ENCODE results near the gene DUSP28. TPM values are rescaled to one million over a fixed set of nuclear protein-coding genes. Genes with fewer than 3 reads are reported as not detected.

DUSP28 gene
- total RNA-seq, 1 experiment from 2014 or later: 2.3 TPM

GRCh38 chr2:240565333-240566202 lies 5.4 kb downstream of the DUSP28 start:
- Mint-ChIP-seq H3K36me3 (no peaks in the 10 kb centered on the region), H3K27me3 (ENCODE audit: low read depth) (peaks cover 28% of the 10 kb centered on the region), H3K4me1 (peaks cover 29% of the 10 kb centered on the region), H3K27ac (no peak overlapping the region), H3K4me3 (no peak overlapping the region), H3K9me3 (no peaks in the 10 kb centered on the region)
- ChIA-PET POLR2A (interaction anchor here (0.6 to 1.0 kb wide), 2 partner anchors 21 to 260 kb away, joined by 3 to 6 read pairs; partner anchors contain the start of gene CAPN10), CTCF (interaction anchor here (0.6 to 3.3 kb wide), 14 partner anchors 8 to 332 kb away, joined by 3 to 40 read pairs (median 4); partner anchors contain the start of genes ANKMY1 and CAPN10)
- DNase-seq (ENCODE audit: low spot score) (no peak), ATAC-seq (no peak)
- TF ChIP-seq FOXP1 (CRISPR knock-in tag; IDR thresholded peaks at IDR 0.05; ENCODE audit: borderline replicate concordance) (no peak), GABPB1 (CRISPR knock-in tag; IDR thresholded peaks at IDR 0.05) (peak; percentile 98), KAT7 (CRISPR knock-in tag; IDR thresholded peaks at IDR 0.05; ENCODE audit: borderline replicate concordance) (no peak), FOXK1 (CRISPR knock-in tag; IDR thresholded peaks at IDR 0.05) (no peak), IRF2 (CRISPR knock-in tag; IDR thresholded peaks at IDR 0.05; ENCODE audit: borderline replicate concordance, low read depth) (no peak), ZNF396 (CRISPR knock-in tag; IDR thresholded peaks at IDR 0.05; ENCODE audit: borderline replicate concordance) (no peak), SMAD4 (CRISPR knock-in tag; IDR thresholded peaks at IDR 0.05) (no peak)

GRCh38 chr2:240566203-240567136 lies 6.3 kb downstream of the DUSP28 start:
- Mint-ChIP-seq H3K9me3 (no peaks in the 10 kb centered on the region), H3K4me3 (peak overlapping the region; percentile 69), H3K27me3 (ENCODE audit: low read depth) (peaks cover 28% of the 10 kb centered on the region), H3K4me1 (peaks cover 25% of the 10 kb centered on the region), H3K27ac (no peak overlapping the region), H3K36me3 (no peaks in the 10 kb centered on the region)
- DNase-seq (ENCODE audit: low spot score) (peak; percentile 86), ATAC-seq (peak; percentile 67)
- POLR2A ChIA-PET: interaction anchor here (1.0 kb wide), 1 partner anchor 20 kb away, joined by 3 read pairs; the partner anchor contains the start of gene CAPN10
- CTCF ChIA-PET: interaction anchor here (0.6 to 3.3 kb wide), 14 partner anchors 9 to 333 kb away, joined by 3 to 40 read pairs (median 4); partner anchors contain the start of genes ANKMY1 and CAPN10
- TF ChIP-seq GTF2I (CRISPR knock-in tag; conservative IDR thresholded peaks at IDR 0.05) (no peak), E2F5 (CRISPR knock-in tag; IDR thresholded peaks at IDR 0.05) (peak; percentile 25; the same call in 1 of the 2 replicates), CTCF (IDR thresholded peaks at IDR 0.05) (peak; percentile 94), SP1 (CRISPR knock-in tag; conservative IDR thresholded peaks at IDR 0.05) (peak; percentile 73), FOXK1 (CRISPR knock-in tag; IDR thresholded peaks at IDR 0.05) (no peak), ZNF423 (CRISPR knock-in tag; IDR thresholded peaks at IDR 0.05) (peak; percentile 86), ZNF425 (CRISPR knock-in tag; conservative IDR thresholded peaks at IDR 0.05) (no peak), CREB1 (CRISPR knock-in tag; IDR thresholded peaks at IDR 0.05) (no peak), HMGA2 (CRISPR knock-in tag; IDR thresholded peaks at IDR 0.05) (no peak), SMAD3 (CRISPR knock-in tag; IDR thresholded peaks at IDR 0.05; ENCODE audit: borderline replicate concordance) (no peak), FOXP1 (CRISPR knock-in tag; IDR thresholded peaks at IDR 0.05; ENCODE audit: borderline replicate concordance) (no peak), JUN (CRISPR knock-in tag; IDR thresholded peaks at IDR 0.05) (no peak), MYBL2 (CRISPR knock-in tag; IDR thresholded peaks at IDR 0.05) (no peak), ATF1 (CRISPR knock-in tag; IDR thresholded peaks at IDR 0.05) (no peak), AFF4 (CRISPR knock-in tag; IDR thresholded peaks at IDR 0.05; ENCODE audit: borderline replicate concordance) (no peak), ZMAT4 (CRISPR knock-in tag; IDR thresholded peaks at IDR 0.05) (no peak)

All from WTC11 (cell line).